GM10266 (cell line): Measurements from ENCODE around the gene DNAJB1.

Source experiments
- DNase-seq: peaks from one replicate; pipeline ENCODE4 v3.0.0; 2012; ENCODE audit errors: extremely low spot score
- CTCF ChIP-seq: IDR thresholded peaks from 2 replicates; pipeline ENCODE4 v1.5.1; 2012; ENCODE audit warnings: mild to moderate bottlenecking, low read depth; ENCODE audit not compliant: control insufficient read depth, insufficient read depth; ENCODE audit errors: missing control alignments

Gene DNAJB1

GRCh38 chr19:14526423-14526822 is 8.2 kb upstream of the DNAJB1 start:
- no peak for TF ChIP-seq CTCF
- DNase-seq, result no peak

GRCh38 chr19:14525729-14526128 is 7.5 kb upstream of the DNAJB1 start:
- TF ChIP-seq CTCF, result no peak
- DNase-seq, result no peak

- no peak for DNase-seq
- TF ChIP-seq CTCF, result no peak
These were observed 2.3 kb upstream of the DNAJB1 start for GRCh38 chr19:14520543-14520942.

GRCh38 chr19:14519860-14520407 is 1.7 kb upstream of the DNAJB1 start:
- no peak for TF ChIP-seq CTCF
- DNase-seq, result no peak

- no peak for DNase-seq
- TF ChIP-seq CTCF, result no peak
These were observed 1.2 kb upstream of the DNAJB1 start for GRCh38 chr19:14519245-14519859.

GRCh38 chr19:14517446-14517839 is 754 bp downstream of the DNAJB1 start:
- TF ChIP-seq CTCF, result no peak
- no peak for DNase-seq

GRCh38 chr19:14516746-14517438 is 1.3 kb downstream of the DNAJB1 start:
- no peak for DNase-seq
- TF ChIP-seq CTCF, result no peak
